ENCODE data around the gene UBE2K. TPM values are rescaled to one million over a fixed set of nuclear protein-coding genes. Genes with fewer than 3 reads are reported as not detected.

Gene UBE2K
- total RNA-seq, 1 experiment from 2014 or later = 151 TPM

GRCh38 chr4:39808231-39808749 lies 110.4 kb downstream of the UBE2K start:
- no peak overlapping the region for H3K27ac ChIP-seq (ENCODE audit: insufficient read length, low read depth, low read length)
- Mint-ChIP-seq H3K4me1 (no peaks in the 10 kb centered on the region), H3K27me3 (ENCODE audit: low read depth) (no peaks in the 10 kb centered on the region; the same call in 1 of the 2 replicates), H3K36me3 (ENCODE audit: insufficient read depth in 1 of 3, low read depth in 3 of 3) (peaks cover 0 to 11% (median 3%) of the 10 kb centered on the region in 3 experiments; a peak in 4 of 7 replicates), H3K4me3 (no peak overlapping the region), H3K9me3 (peaks cover 11 to 13% of the 10 kb centered on the region in 2 experiments), H3K27ac (no peak overlapping the region)
- H3T11ph ChIP-seq (ENCODE audit: low read length) = no peak overlapping the region
- no peak overlapping the region for H2AK5ac ChIP-seq (ENCODE audit: insufficient read length, low read length)
- H3K9me3 ChIP-seq (ENCODE audit: control insufficient read depth, low read depth, low read length) = no peaks in the 10 kb centered on the region
- no peak overlapping the region for H2BK5ac ChIP-seq (ENCODE audit: insufficient read length, low read length)
- no peak overlapping the region for H4K5ac ChIP-seq (ENCODE audit: insufficient read length, low read depth, low read length)
- no peak overlapping the region for H3K14ac ChIP-seq (ENCODE audit: insufficient read depth, low read length)
- no peaks in the 10 kb centered on the region for H3K27me3 ChIP-seq (ENCODE audit: insufficient read depth, low read length)
- H3K18ac ChIP-seq (ENCODE audit: insufficient read length, low read depth, low read length) = no peak overlapping the region
- H3K4me2 ChIP-seq (ENCODE audit: insufficient read depth, insufficient read length, low read length) = no peak overlapping the region
- H3K4me1 ChIP-seq (ENCODE audit: insufficient read depth, low read length) = no peaks in the 10 kb centered on the region
- no peak overlapping the region for H2BK15ac ChIP-seq (ENCODE audit: low read depth, low read length)
- no peak overlapping the region for H4K91ac ChIP-seq (ENCODE audit: insufficient read length, low read depth, low read length)
- H3K56ac ChIP-seq (ENCODE audit: insufficient read length, low read depth, low read length) = no peak overlapping the region
- WGBS (ENCODE audit: extremely low coverage, insufficient read length, low lambda C conversion rate) = no CpG with 5 or more reads among the region's 8 CpGs
- H3K79me2 ChIP-seq (ENCODE audit: insufficient read depth, low read length) = no peaks in the 10 kb centered on the region
- H2BK20ac ChIP-seq (ENCODE audit: low read depth, low read length, poor library complexity, severe bottlenecking) = no peak overlapping the region
- TF ChIP-seq, protein P1, sequence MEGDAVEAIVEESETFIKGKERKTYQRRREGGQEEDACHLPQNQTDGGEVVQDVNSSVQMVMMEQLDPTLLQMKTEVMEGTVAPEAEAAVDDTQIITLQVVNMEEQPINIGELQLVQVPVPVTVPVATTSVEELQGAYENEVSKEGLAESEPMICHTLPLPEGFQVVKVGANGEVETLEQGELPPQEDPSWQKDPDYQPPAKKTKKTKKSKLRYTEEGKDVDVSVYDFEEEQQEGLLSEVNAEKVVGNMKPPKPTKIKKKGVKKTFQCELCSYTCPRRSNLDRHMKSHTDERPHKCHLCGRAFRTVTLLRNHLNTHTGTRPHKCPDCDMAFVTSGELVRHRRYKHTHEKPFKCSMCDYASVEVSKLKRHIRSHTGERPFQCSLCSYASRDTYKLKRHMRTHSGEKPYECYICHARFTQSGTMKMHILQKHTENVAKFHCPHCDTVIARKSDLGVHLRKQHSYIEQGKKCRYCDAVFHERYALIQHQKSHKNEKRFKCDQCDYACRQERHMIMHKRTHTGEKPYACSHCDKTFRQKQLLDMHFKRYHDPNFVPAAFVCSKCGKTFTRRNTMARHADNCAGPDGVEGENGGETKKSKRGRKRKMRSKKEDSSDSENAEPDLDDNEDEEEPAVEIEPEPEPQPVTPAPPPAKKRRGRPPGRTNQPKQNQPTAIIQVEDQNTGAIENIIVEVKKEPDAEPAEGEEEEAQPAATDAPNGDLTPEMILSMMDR (conservative IDR thresholded peaks at IDR 0.05) = no peak
- H2AFZ ChIP-seq (ENCODE audit: low read length) = no peak overlapping the region
- no peaks in the 10 kb centered on the region for H3K79me1 ChIP-seq (ENCODE audit: insufficient read depth, low read depth, low read length, poor library complexity, severe bottlenecking)
- H2BK12ac ChIP-seq (ENCODE audit: insufficient read length, low read depth, low read length) = no peak overlapping the region
- no peak overlapping the region for H3K9ac ChIP-seq (ENCODE audit: extremely low read depth, insufficient read length, low read length)
- no peak for DNase-seq
- no peak overlapping the region for H3K4ac ChIP-seq (ENCODE audit: low read depth, low read length)
- no peaks in the 10 kb centered on the region for H3K23me2 ChIP-seq (ENCODE audit: insufficient read length, low read depth, low read length, poor library complexity, severe bottlenecking)
- no peak overlapping the region for H3K23ac ChIP-seq (ENCODE audit: insufficient read length, low read depth, low read length)
- no peak overlapping the region for H2BK120ac ChIP-seq (ENCODE audit: low read depth, low read length, poor library complexity, severe bottlenecking)
- H4K8ac ChIP-seq (replicated peaks; ENCODE audit: insufficient read length, low read depth, low read length) = no peak overlapping the region
- H4K20me1 ChIP-seq (ENCODE audit: control insufficient read depth, insufficient read depth, insufficient read length) = no peaks in the 10 kb centered on the region

All from H9 (cell line).